HG03520 (cell line): Measurements from ENCODE around the gene GNS.

Experiments used
- ATAC-seq: cut with Tn5 transposase; IDR thresholded peaks from one replicate; pipeline ENCODE4 v1.9.1; 2021; ENCODE audit warnings: mild to moderate bottlenecking, moderate library complexity; ENCODE audit not compliant: unreplicated experiment

The GNS gene

GRCh38 chr12:64739778-64740177, 19.4 kb downstream of the GNS start:
- ATAC-seq: no peak

GRCh38 chr12:64737539-64737938, 21.7 kb downstream of the GNS start:
- no peak for ATAC-seq

GRCh38 chr12:64736771-64737170, 22.4 kb downstream of the GNS start:
- ATAC-seq: no peak

GRCh38 chr12:64735442-64735841, 23.8 kb downstream of the GNS start:
- ATAC-seq: no peak

- no peak for ATAC-seq
These were observed 25.3 kb downstream of the GNS start for GRCh38 chr12:64733857-64734256.

GRCh38 chr12:64731683-64732082, 27.5 kb downstream of the GNS start:
- no peak for ATAC-seq

GRCh38 chr12:64730588-64730969, 28.6 kb downstream of the GNS start:
- ATAC-seq: no peak

- ATAC-seq: no peak
These were observed 29.2 kb downstream of the GNS start for GRCh38 chr12:64729909-64730587.

GRCh38 chr12:64724201-64724745, 34.9 kb downstream of the GNS start:
- no peak for ATAC-seq

GRCh38 chr12:64723630-64724029, 35.6 kb downstream of the GNS start:
- no peak for ATAC-seq

GRCh38 chr12:64722835-64723234, 36.4 kb downstream of the GNS start:
- no peak for ATAC-seq

- ATAC-seq: no peak
These were observed 38.3 kb downstream of the GNS start for GRCh38 chr12:64720884-64721283.

GRCh38 chr12:64718649-64719048, 40.6 kb downstream of the GNS start:
- no peak for ATAC-seq

GRCh38 chr12:64716839-64717455, 42.3 kb downstream of the GNS start:
- no peak for ATAC-seq

GRCh38 chr12:64716371-64716770, 42.8 kb downstream of the GNS start:
- ATAC-seq: no peak

GRCh38 chr12:64714551-64714968, 44.6 kb downstream of the GNS start:
- peak; percentile 86 for ATAC-seq

- no peak for ATAC-seq
These were observed 45.8 kb downstream of the GNS start for GRCh38 chr12:64713376-64713775.

GRCh38 chr12:64709429-64709828, 49.8 kb downstream of the GNS start:
- no peak for ATAC-seq

GRCh38 chr12:64707926-64708325, 51.3 kb downstream of the GNS start:
- no peak for ATAC-seq

GRCh38 chr12:64707362-64707761, 51.8 kb downstream of the GNS start:
- no peak for ATAC-seq

GRCh38 chr12:64706857-64707256, 52.3 kb downstream of the GNS start:
- no peak for ATAC-seq

- ATAC-seq: no peak
These were observed 52.9 kb downstream of the GNS start for GRCh38 chr12:64706306-64706705.

- ATAC-seq: no peak
These were observed 57.9 kb downstream of the GNS start for GRCh38 chr12:64701283-64701682.
